ENCODE results near the gene EFNB1.

DNA sequence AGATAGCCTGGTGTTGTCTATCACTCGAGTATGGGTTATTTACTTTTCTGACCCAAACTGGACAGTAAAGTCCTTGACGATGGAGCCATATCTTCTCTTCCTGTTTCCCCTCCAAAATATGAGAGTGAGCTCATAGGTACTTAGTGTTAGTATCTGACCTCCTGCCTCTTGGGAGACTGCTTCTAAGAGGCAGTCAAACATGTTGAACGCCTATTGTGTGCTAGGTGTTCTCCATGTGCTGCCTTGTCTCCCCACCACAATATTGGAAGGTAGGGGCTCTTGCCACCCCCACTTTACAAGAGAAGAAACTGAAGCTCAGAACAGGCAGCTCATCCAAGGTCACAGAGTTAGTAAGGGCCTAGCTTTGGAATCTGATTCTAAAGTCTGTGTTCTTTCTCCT lies 8.3 kb downstream of the EFNB1 start:
- no peak for TF ChIP-seq POLR2A (IDR thresholded peaks at IDR 0.05; ENCODE audit: low read length)
- TF ChIP-seq GATA1 (IDR thresholded peaks at IDR 0.05; ENCODE audit: low read depth, low read length) = no peak
